ENCODE results near the gene MEF2B.
"Not testable (repeated sequence)": the region's sequence is repeated elsewhere in the genome, so short reads cannot be mapped to it uniquely, and the experiment has no call there.

The MEF2B gene

GRCh38 chr19:19154768-19155494, 15.1 kb downstream of the MEF2B start:
- no peak for DNase-seq

- no peak for DNase-seq
These were observed 17.2 kb downstream of the MEF2B start for GRCh38 chr19:19152668-19153384.

GRCh38 chr19:19151418-19151817, 18.6 kb downstream of the MEF2B start:
- no peak for DNase-seq

GRCh38 chr19:19149435-19149834, 20.6 kb downstream of the MEF2B start:
- no peak for DNase-seq

- DNase-seq = not testable (repeated sequence)
These were observed 21.6 kb downstream of the MEF2B start for GRCh38 chr19:19148504-19148903.

- no peak for DNase-seq
These were observed 22.7 kb downstream of the MEF2B start for GRCh38 chr19:19147344-19147743.

- DNase-seq = no peak
These were observed 23.2 kb downstream of the MEF2B start for GRCh38 chr19:19146865-19147264.

GRCh38 chr19:19145684-19146608, 24.1 kb downstream of the MEF2B start:
- DNase-seq = peak; percentile 95 to 99

- no peak for DNase-seq
These were observed 24.8 kb downstream of the MEF2B start for GRCh38 chr19:19145281-19145680.

GRCh38 chr19:19142347-19142746, 27.7 kb downstream of the MEF2B start:
- DNase-seq = no peak

- no peak for DNase-seq
These were observed 29.6 kb downstream of the MEF2B start for GRCh38 chr19:19140476-19140875.

GRCh38 chr19:19139876-19140229, 30.2 kb downstream of the MEF2B start:
- DNase-seq = no peak

- peak; percentile 98 to 99 for DNase-seq
These were observed 31.7 kb downstream of the MEF2B start, which contains the start of gene TMEM161A for GRCh38 chr19:19138109-19138981. TSS of gene TMEM161A (minus strand) at chr19:19138478. CDS start at chr19:19138428, 50 bp downstream.

GRCh38 chr19:19137556-19138108, 32.4 kb downstream of the MEF2B start:
- peak in 1 of 2 experiments; percentile 39 for DNase-seq

- DNase-seq = not testable (repeated sequence)
These were observed 34.4 kb downstream of the MEF2B start for GRCh38 chr19:19135713-19136112.

GRCh38 chr19:19134687-19135158, 35.3 kb downstream of the MEF2B start:
- peak; percentile 63 to 70 for DNase-seq

- DNase-seq = no peak
These were observed 36.1 kb downstream of the MEF2B start for GRCh38 chr19:19133985-19134384.

- DNase-seq = no peak
These were observed 37.2 kb downstream of the MEF2B start for GRCh38 chr19:19132912-19133311.

GRCh38 chr19:19131989-19132388, 38.1 kb downstream of the MEF2B start:
- DNase-seq = no peak

GRCh38 chr19:19126102-19126501, 44.0 kb downstream of the MEF2B start:
- no peak for DNase-seq

GRCh38 chr19:19123386-19123785, 46.7 kb downstream of the MEF2B start:
- no peak for DNase-seq

- DNase-seq = no peak
These were observed 47.2 kb downstream of the MEF2B start for GRCh38 chr19:19122902-19123301.
